K562 (cell line): ENCODE data around the gene TRIM47. TPM values are rescaled to one million over a fixed set of nuclear protein-coding genes. Genes with fewer than 3 reads are reported as not detected.

Experiments
- GATAD2A ChIP-seq: fragments of 450-650 bp; IDR thresholded peaks from 2 replicates; pipeline ENCODE4 v1.6.1; 2017
- NCOA4 ChIP-seq: fragments of 450-650 bp; IDR thresholded peaks from 2 replicates; pipeline ENCODE4 v1.6.1; 2018; ENCODE audit warnings: mild to moderate bottlenecking; ENCODE audit not compliant: partially characterized antibody
- ZBTB1 ChIP-seq: sonication (generic); formaldehyde crosslinking; IDR thresholded peaks from 2 replicates; pipeline ENCODE4 v1.8.1; 2023; ENCODE audit warnings: missing genetic modification reagents, low read depth, mild to moderate bottlenecking, borderline replicate concordance
- ZFP30 ChIP-seq: fragments of 250-450 bp; sonication (Bioruptor Pico); IDR thresholded peaks from 2 replicates; pipeline ENCODE4 v1.8.0; 2022; ENCODE audit warnings: moderate library complexity, mild to moderate bottlenecking, inconsistent platforms, borderline replicate concordance
- ZNF3 ChIP-seq: fragments of 250-450 bp; sonication (Bioruptor Pico); IDR thresholded peaks from 2 replicates; pipeline ENCODE4 v1.5.0; 2021; ENCODE audit warnings: mild to moderate bottlenecking, moderate library complexity
- ZNF77 ChIP-seq: fragments of 250-450 bp; sonication (Bioruptor Pico); IDR thresholded peaks from 2 replicates; pipeline ENCODE4 v1.5.0; 2020
- polyA plus RNA-seq, 8 experiments: library from polyadenylated mRNA; depleted of rRNA in 4 of 8; stranded (reverse) in 5 of 8; unstranded in 3 of 8; fragments of >200 nt; fragmentation: Nextera tagmentation in 2 of 8; fragmentation: Illumina TruSeq in 1 of 8; extraction: Ambion mirVana in 2 of 8; extraction: Trizol in 1 of 8; gene quantifications; 2 replicates each; pipeline versions ENCODE4 v1.2.1 to v1.2.3, GENCODE V29; 2011 to 2014; ENCODE audit warnings: inconsistent platforms in 1 of 8, missing spikeins in 1 of 8
- total RNA-seq, 7 experiments: library from RNA; depleted of rRNA in 6 of 7; stranded (reverse); fragments of >200 nt in 6 of 7; fragmentation: Illumina TruSeq in 2 of 7; extraction: Trizol in 2 of 7; gene quantifications; 2 replicates each; pipeline versions ENCODE4 v1.2.1 to v1.2.3, GENCODE V29; 2011 to 2021; ENCODE audit warnings: low replicate concordance in 1 of 7
- TF ChIP-seq, protein P1 (sequence below): IDR thresholded peaks from 2 replicates; pipeline ENCODE4 v1.6.1; 2011; ENCODE audit warnings: borderline replicate concordance, low read depth, mild to moderate bottlenecking, moderate library complexity, low read length; ENCODE audit not compliant: insufficient read depth, poor library complexity, severe bottlenecking
- TF ChIP-seq, protein P2 (sequence below): fragments of 450-650 bp; IDR thresholded peaks from 2 replicates; pipeline ENCODE4 v1.6.1; 2018; ENCODE audit not compliant: partially characterized antibody
- TF ChIP-seq, protein P3 (sequence below): fragments of 200-800 bp; sonication (Bioruptor generic); IDR thresholded peaks from 2 replicates; pipeline ENCODE4 v1.6.1; 2017; ENCODE audit warnings: missing genetic modification characterization, missing compliant biosample characterization
- TF ChIP-seq, protein P4 (sequence below): IDR thresholded peaks from 2 replicates; pipeline ENCODE4 v1.6.1; 2012; ENCODE audit warnings: low read depth, low read length, improper control_type of control experiment, borderline replicate concordance
- TF ChIP-seq, protein P5 (sequence below): fragments of 450-650 bp; formaldehyde crosslinking; IDR thresholded peaks from 2 replicates; pipeline ENCODE4 v1.4.0; 2020; ENCODE audit warnings: mild to moderate bottlenecking, moderate library complexity
- TF ChIP-seq, protein P6 (sequence below): fragments of 250-450 bp; sonication (Bioruptor Pico); IDR thresholded peaks from 2 replicates; pipeline ENCODE4 v1.8.0; 2021; ENCODE audit warnings: moderate library complexity, mild to moderate bottlenecking, inconsistent platforms
- TF ChIP-seq, protein P7 (sequence below): sonication (generic); formaldehyde crosslinking; IDR thresholded peaks from 2 replicates; pipeline ENCODE4 v1.9.0; 2022; ENCODE audit warnings: mild to moderate bottlenecking, missing genetic modification reagents

TRIM47 gene
- total and polyA plus RNA-seq, 9 of the 15 experiments (the other 6 are each of a cell fraction or from before 2014, with no cell fraction given) = 0.56 to 6.1 (median 3.2) TPM

DNA sequence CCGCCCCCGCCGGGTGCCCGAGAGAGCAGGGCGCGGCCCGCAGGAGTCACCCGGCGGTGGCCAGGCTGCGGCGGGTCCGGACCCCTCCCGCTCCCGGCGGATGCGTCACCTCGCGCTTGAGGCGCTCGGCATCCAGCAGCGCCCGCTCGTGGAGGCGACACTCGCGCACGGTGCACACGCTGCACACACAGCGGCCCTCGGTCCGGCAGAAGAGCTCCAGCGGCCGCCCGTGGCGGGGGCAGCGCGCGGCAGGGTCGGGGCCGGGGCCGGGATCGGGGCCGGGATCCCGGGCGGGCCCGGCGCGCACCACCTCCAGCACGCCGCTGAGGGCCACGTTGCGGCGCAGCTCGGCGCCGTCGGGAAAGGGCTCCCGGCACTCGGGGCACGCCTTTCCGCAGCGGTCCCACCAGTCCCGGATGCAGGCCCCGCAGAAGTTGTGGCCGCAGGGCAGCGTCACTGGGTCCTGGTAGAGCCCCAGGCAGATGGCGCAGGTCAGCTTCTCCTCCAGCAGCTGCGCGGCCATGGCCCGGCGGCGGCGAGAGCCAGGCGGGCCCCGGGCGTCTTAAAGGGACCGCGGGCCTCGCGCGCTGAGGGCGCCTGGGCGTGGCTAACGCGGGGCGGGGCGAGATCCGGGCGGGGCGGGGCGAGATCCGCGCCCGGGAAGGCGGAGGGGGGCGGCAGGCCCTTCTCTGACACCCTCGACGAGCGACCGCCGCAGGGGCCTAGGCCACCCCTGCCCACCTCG lies 18.2 kb upstream of the TRIM47 start, which contains the start of gene TRIM65 (continued):
- TF ChIP-seq, protein P1, sequence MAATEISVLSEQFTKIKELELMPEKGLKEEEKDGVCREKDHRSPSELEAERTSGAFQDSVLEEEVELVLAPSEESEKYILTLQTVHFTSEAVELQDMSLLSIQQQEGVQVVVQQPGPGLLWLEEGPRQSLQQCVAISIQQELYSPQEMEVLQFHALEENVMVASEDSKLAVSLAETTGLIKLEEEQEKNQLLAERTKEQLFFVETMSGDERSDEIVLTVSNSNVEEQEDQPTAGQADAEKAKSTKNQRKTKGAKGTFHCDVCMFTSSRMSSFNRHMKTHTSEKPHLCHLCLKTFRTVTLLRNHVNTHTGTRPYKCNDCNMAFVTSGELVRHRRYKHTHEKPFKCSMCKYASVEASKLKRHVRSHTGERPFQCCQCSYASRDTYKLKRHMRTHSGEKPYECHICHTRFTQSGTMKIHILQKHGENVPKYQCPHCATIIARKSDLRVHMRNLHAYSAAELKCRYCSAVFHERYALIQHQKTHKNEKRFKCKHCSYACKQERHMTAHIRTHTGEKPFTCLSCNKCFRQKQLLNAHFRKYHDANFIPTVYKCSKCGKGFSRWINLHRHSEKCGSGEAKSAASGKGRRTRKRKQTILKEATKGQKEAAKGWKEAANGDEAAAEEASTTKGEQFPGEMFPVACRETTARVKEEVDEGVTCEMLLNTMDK = peak; percentile 52
- TF ChIP-seq, protein P2, sequence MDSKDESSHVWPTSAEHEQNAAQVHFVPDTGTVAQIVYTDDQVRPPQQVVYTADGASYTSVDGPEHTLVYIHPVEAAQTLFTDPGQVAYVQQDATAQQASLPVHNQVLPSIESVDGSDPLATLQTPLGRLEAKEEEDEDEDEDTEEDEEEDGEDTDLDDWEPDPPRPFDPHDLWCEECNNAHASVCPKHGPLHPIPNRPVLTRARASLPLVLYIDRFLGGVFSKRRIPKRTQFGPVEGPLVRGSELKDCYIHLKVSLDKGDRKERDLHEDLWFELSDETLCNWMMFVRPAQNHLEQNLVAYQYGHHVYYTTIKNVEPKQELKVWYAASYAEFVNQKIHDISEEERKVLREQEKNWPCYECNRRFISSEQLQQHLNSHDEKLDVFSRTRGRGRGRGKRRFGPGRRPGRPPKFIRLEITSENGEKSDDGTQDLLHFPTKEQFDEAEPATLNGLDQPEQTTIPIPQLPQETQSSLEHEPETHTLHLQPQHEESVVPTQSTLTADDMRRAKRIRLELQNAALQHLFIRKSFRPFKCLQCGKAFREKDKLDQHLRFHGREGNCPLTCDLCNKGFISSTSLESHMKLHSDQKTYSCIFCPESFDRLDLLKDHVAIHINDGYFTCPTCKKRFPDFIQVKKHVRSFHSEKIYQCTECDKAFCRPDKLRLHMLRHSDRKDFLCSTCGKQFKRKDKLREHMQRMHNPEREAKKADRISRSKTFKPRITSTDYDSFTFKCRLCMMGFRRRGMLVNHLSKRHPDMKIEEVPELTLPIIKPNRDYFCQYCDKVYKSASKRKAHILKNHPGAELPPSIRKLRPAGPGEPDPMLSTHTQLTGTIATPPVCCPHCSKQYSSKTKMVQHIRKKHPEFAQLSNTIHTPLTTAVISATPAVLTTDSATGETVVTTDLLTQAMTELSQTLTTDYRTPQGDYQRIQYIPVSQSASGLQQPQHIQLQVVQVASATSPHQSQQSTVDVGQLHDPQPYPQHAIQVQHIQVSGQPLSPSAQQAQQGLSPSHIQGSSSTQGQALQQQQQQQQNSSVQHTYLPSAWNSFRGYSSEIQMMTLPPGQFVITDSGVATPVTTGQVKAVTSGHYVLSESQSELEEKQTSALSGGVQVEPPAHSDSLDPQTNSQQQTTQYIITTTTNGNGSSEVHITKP = no peak
- TF ChIP-seq ZFP30 (CRISPR knock-in tag) (no peak), ZBTB1 (CRISPR knock-in tag) (peak; percentile 65), ZNF3 (CRISPR knock-in tag) (no peak), NCOA4 (no peak), GATAD2A (no peak), ZNF77 (no peak)
- TF ChIP-seq, protein P3, sequence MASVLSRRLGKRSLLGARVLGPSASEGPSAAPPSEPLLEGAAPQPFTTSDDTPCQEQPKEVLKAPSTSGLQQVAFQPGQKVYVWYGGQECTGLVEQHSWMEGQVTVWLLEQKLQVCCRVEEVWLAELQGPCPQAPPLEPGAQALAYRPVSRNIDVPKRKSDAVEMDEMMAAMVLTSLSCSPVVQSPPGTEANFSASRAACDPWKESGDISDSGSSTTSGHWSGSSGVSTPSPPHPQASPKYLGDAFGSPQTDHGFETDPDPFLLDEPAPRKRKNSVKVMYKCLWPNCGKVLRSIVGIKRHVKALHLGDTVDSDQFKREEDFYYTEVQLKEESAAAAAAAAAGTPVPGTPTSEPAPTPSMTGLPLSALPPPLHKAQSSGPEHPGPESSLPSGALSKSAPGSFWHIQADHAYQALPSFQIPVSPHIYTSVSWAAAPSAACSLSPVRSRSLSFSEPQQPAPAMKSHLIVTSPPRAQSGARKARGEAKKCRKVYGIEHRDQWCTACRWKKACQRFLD (CRISPR knock-in tag) = peak; percentile 83
- TF ChIP-seq, protein P4, sequence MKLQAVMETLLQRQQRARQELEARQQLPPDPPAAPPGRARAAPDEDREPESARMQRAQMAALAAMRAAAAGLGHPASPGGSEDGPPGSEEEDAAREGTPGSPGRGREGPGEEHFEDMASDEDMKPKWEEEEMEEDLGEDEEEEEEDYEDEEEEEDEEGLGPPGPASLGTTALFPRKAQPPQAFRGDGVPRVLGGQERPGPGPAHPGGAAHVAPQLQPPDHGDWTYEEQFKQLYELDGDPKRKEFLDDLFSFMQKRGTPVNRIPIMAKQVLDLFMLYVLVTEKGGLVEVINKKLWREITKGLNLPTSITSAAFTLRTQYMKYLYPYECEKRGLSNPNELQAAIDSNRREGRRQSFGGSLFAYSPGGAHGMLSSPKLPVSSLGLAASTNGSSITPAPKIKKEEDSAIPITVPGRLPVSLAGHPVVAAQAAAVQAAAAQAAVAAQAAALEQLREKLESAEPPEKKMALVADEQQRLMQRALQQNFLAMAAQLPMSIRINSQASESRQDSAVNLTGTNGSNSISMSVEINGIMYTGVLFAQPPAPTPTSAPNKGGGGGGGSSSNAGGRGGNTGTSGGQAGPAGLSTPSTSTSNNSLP = no peak
- TF ChIP-seq, protein P5, sequence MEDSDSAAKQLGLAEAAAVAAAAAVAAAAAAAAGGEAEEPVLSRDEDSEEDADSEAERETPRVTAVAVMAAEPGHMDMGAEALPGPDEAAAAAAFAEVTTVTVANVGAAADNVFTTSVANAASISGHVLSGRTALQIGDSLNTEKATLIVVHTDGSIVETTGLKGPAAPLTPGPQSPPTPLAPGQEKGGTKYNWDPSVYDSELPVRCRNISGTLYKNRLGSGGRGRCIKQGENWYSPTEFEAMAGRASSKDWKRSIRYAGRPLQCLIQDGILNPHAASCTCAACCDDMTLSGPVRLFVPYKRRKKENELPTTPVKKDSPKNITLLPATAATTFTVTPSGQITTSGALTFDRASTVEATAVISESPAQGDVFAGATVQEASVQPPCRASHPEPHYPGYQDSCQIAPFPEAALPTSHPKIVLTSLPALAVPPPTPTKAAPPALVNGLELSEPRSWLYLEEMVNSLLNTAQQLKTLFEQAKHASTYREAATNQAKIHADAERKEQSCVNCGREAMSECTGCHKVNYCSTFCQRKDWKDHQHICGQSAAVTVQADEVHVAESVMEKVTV = peak; percentile 29; the same call in 1 of the 2 replicates
- TF ChIP-seq, protein P6, sequence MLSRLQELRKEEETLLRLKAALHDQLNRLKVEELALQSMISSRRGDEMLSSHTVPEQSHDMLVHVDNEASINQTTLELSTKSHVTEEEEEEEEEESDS (CRISPR knock-in tag) = no peak
- TF ChIP-seq, protein P7, sequence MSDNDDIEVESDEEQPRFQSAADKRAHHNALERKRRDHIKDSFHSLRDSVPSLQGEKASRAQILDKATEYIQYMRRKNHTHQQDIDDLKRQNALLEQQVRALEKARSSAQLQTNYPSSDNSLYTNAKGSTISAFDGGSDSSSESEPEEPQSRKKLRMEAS (CRISPR knock-in tag) = peak; percentile 83
